H9 (cell line): ENCODE results near the gene TRPC4AP. TPM values are rescaled to one million over a fixed set of nuclear protein-coding genes. Genes with fewer than 3 reads are reported as not detected.

Experiments
- DNase-seq: peaks from one replicate; pipeline ENCODE4 v3.0.0-alpha.2; 2017
- H2AFZ ChIP-seq: one replicate; pipeline ENCODE4 v1.6.1; 2013; ENCODE audit warnings: mild to moderate bottlenecking, low read length, control low read depth, moderate library complexity
- H2AK5ac ChIP-seq: 2 replicates; pipeline ENCODE4 v1.6.1; 2013; ENCODE audit warnings: low read length, control low read depth, mixed read lengths; ENCODE audit not compliant: insufficient read length
- H2BK120ac ChIP-seq: one replicate; pipeline ENCODE4 v1.6.1; 2013; ENCODE audit warnings: low read depth, mild to moderate bottlenecking, low read length, control low read depth, inconsistent platforms; ENCODE audit not compliant: poor library complexity, severe bottlenecking
- H2BK12ac ChIP-seq: 2 replicates; pipeline ENCODE4 v1.6.1; 2013; ENCODE audit warnings: low read length, control low read depth, mixed read lengths, low read depth; ENCODE audit not compliant: insufficient read length
- H2BK15ac ChIP-seq: 2 replicates; pipeline ENCODE4 v1.6.1; 2013; ENCODE audit warnings: low read depth, low read length, control low read depth
- H2BK20ac ChIP-seq: one replicate; pipeline ENCODE4 v1.6.1; 2013; ENCODE audit warnings: low read depth, mild to moderate bottlenecking, low read length, control low read depth, inconsistent platforms; ENCODE audit not compliant: poor library complexity, severe bottlenecking
- H2BK5ac ChIP-seq: 2 replicates; pipeline ENCODE4 v1.6.1; 2013; ENCODE audit warnings: low read length, control low read depth, mixed read lengths; ENCODE audit not compliant: insufficient read length
- H3K14ac ChIP-seq: 2 replicates; pipeline ENCODE4 v1.6.1; 2013; ENCODE audit warnings: low read length, control low read depth; ENCODE audit not compliant: insufficient read depth
- H3K18ac ChIP-seq: 2 replicates; pipeline ENCODE4 v1.6.1; 2013; ENCODE audit warnings: low read depth, mild to moderate bottlenecking, mixed read lengths, low read length, control low read depth; ENCODE audit not compliant: insufficient read length
- H3K23ac ChIP-seq: 2 replicates; pipeline ENCODE4 v1.6.1; 2013; ENCODE audit warnings: low read length, control low read depth, mixed read lengths, low read depth; ENCODE audit not compliant: insufficient read length
- H3K23me2 ChIP-seq: 2 replicates; pipeline ENCODE4 v1.6.1; 2013; ENCODE audit warnings: low read depth, mild to moderate bottlenecking, mixed read lengths, low read length, control low read depth; ENCODE audit not compliant: insufficient read length, poor library complexity, severe bottlenecking
- H3K27ac ChIP-seq: 2 replicates; pipeline ENCODE4 v1.5.1; 2013; ENCODE audit warnings: low read length, control low read depth, mixed read lengths, low read depth; ENCODE audit not compliant: insufficient read length
- H3K27me3 ChIP-seq: 2 replicates; pipeline ENCODE4 v1.6.1; 2013; ENCODE audit warnings: low read length, control low read depth, inconsistent platforms; ENCODE audit not compliant: insufficient read depth
- H3K4ac ChIP-seq: 2 replicates; pipeline ENCODE4 v1.6.1; 2013; ENCODE audit warnings: low read depth, mild to moderate bottlenecking, control low read depth, inconsistent platforms, low read length, moderate library complexity
- H3K4me1 ChIP-seq: 2 replicates; pipeline ENCODE4 v1.6.1; 2013; ENCODE audit warnings: low read length, control low read depth, inconsistent platforms; ENCODE audit not compliant: insufficient read depth
- H3K4me2 ChIP-seq: 2 replicates; pipeline ENCODE4 v1.6.1; 2013; ENCODE audit warnings: low read length, control low read depth, mixed read lengths; ENCODE audit not compliant: insufficient read length, insufficient read depth
- H3K56ac ChIP-seq: 2 replicates; pipeline ENCODE4 v1.6.1; 2013; ENCODE audit warnings: low read depth, mild to moderate bottlenecking, mixed read lengths, low read length, control low read depth; ENCODE audit not compliant: insufficient read length
- H3K79me1 ChIP-seq: 2 replicates; pipeline ENCODE4 v1.6.1; 2013; ENCODE audit warnings: low read depth, mild to moderate bottlenecking, moderate library complexity, low read length, control low read depth, inconsistent platforms; ENCODE audit not compliant: insufficient read depth, poor library complexity, severe bottlenecking
- H3K79me2 ChIP-seq: 2 replicates; pipeline ENCODE4 v1.6.1; 2013; ENCODE audit warnings: low read length, control low read depth, inconsistent platforms; ENCODE audit not compliant: insufficient read depth
- H3K9ac ChIP-seq: 2 replicates; pipeline ENCODE4 v1.6.1; 2013; ENCODE audit warnings: low read length, control low read depth, mixed read lengths; ENCODE audit not compliant: insufficient read length; ENCODE audit errors: extremely low read depth
- H3K9me3 ChIP-seq: one replicate; pipeline ENCODE4 v1.6.1; 2013; ENCODE audit warnings: low read depth, low read length, inconsistent platforms; ENCODE audit not compliant: control insufficient read depth
- H3T11ph ChIP-seq: one replicate; pipeline ENCODE4 v1.6.1; 2013; ENCODE audit warnings: mild to moderate bottlenecking, low read length, control low read depth, inconsistent platforms
- H4K20me1 ChIP-seq: one replicate; pipeline ENCODE4 v1.6.1; 2013; ENCODE audit not compliant: control insufficient read depth, insufficient read length, insufficient read depth
- H4K5ac ChIP-seq: 2 replicates; pipeline ENCODE4 v1.6.1; 2013; ENCODE audit warnings: low read depth, mild to moderate bottlenecking, mixed read lengths, low read length, control low read depth; ENCODE audit not compliant: insufficient read length
- H4K8ac ChIP-seq: replicated peaks from 2 replicates; pipeline ENCODE4 v1.6.1; 2013; ENCODE audit warnings: low read length, control low read depth, mixed read lengths, low read depth; ENCODE audit not compliant: insufficient read length
- H4K91ac ChIP-seq: 2 replicates; pipeline ENCODE4 v1.6.1; 2013; ENCODE audit warnings: low read depth, mild to moderate bottlenecking, moderate library complexity, mixed read lengths, low read length, control low read depth; ENCODE audit not compliant: insufficient read length
- H3K27ac Mint-ChIP-seq, 3 experiments: 2 replicates in 2 of 3; 3 replicates in 1 of 3; pipeline ENCODE4 v1.8.0; 2020 to 2021; ENCODE audit warnings: mixed read lengths in 3 of 3, mild to moderate bottlenecking in 1 of 3, moderate library complexity in 1 of 3
- H3K27me3 Mint-ChIP-seq: 2 replicates; pipeline ENCODE4 v1.8.0; 2021; ENCODE audit warnings: low read depth, mild to moderate bottlenecking, moderate library complexity, mixed read lengths
- H3K36me3 Mint-ChIP-seq, 3 experiments: 2 replicates in 2 of 3; 3 replicates in 1 of 3; pipeline ENCODE4 v1.8.0; 2020 to 2021; ENCODE audit warnings: low read depth in 3 of 3, mixed read lengths in 3 of 3; ENCODE audit not compliant: insufficient read depth in 1 of 3
- H3K4me1 Mint-ChIP-seq, 2 experiments: 2 replicates each; pipeline ENCODE4 v1.8.0; 2020; ENCODE audit warnings: mixed read lengths in 2 of 2
- H3K4me3 Mint-ChIP-seq, 2 experiments: 2 replicates in 1 of 2; 3 replicates in 1 of 2; pipeline ENCODE4 v1.8.0; 2020 to 2021; ENCODE audit warnings: mild to moderate bottlenecking in 2 of 2, mixed read lengths in 2 of 2, moderate library complexity in 1 of 2
- H3K9me3 Mint-ChIP-seq, 2 experiments: 2 replicates in 1 of 2; 3 replicates in 1 of 2; pipeline ENCODE4 v1.8.0; 2020; ENCODE audit warnings: mild to moderate bottlenecking in 2 of 2, mixed read lengths in 2 of 2, moderate library complexity in 1 of 2
- WGBS: extraction: QIAGEN DNeasy Blood & Tissue Kit; methylation state at CpG from one replicate; pipeline ENCODE4 v1.1.7; 2013; ENCODE audit warnings: missing lambda C conversion rate, low lambda C conversion rate, mixed read lengths; ENCODE audit not compliant: insufficient read length; ENCODE audit errors: extremely low coverage; 5-methylcytosine and 5-hydroxymethylcytosine counted together
- total RNA-seq: library from RNA; stranded (reverse); gene quantifications from 2 replicates; pipeline ENCODE4 v1.2.1, GENCODE V29; 2021
- TF ChIP-seq, protein P1 (sequence below): fragments of 200-600 bp; sonication (generic); conservative IDR thresholded peaks from 3 replicates; pipeline ENCODE4 v1.8.0; 2021; ENCODE audit warnings: antibody characterized with exemption, mild to moderate bottlenecking

Gene TRPC4AP
- total RNA-seq, 1 experiment from 2014 or later: 93.9 TPM

DNA sequence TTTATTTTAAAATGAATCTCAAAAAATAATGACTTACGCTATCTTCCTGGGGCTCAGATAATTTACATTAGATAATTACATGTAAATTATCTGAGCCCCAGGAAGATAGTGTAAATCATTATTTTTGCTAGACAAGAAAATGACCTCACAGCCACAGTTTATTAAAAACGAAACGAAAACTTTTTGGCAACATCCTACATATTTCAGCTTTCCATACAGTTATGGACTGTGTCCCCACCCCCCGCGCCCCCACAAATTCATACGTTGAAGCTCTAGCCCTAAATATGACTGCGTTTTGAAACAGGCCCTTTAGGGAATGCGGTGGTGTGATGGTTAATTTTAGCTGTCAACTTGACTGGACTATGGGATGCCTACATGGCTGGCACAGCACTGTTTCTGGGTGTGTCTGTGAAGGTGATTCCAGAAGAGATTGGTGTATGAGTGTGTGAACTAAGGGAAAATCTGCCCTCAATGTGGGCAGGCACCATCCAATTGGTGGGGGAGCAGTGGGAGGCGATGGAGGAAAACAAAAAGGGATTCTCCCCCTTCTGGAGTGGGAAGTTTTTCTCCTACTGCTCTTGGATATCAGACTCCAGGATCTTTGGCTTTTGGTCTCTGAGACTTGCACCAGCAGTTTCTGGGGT, 52.6 kb downstream of the TRPC4AP start:
- Histone ChIP-seq H3K4me2 (no peak overlapping the region), H2BK15ac (no peak overlapping the region), H3K23me2 (no peaks in the 10 kb centered on the region), H2AFZ (no peak overlapping the region), H3K18ac (no peak overlapping the region), H2BK120ac (no peak overlapping the region), H3T11ph (no peak overlapping the region), H3K27me3 (no peaks in the 10 kb centered on the region), H3K9ac (no peak overlapping the region), H4K91ac (no peak overlapping the region), H4K8ac (no peak overlapping the region), H3K79me1 (no peaks in the 10 kb centered on the region), H4K5ac (no peak overlapping the region), H3K4ac (no peak overlapping the region), H2BK5ac (no peak overlapping the region), H3K4me1 (no peaks in the 10 kb centered on the region), H3K14ac (no peak overlapping the region), H3K9me3 (no peaks in the 10 kb centered on the region), H3K56ac (no peak overlapping the region), H2BK20ac (no peak overlapping the region), H4K20me1 (no peaks in the 10 kb centered on the region), H3K27ac (no peak overlapping the region), H3K79me2 (no peaks in the 10 kb centered on the region), H2AK5ac (no peak overlapping the region), H2BK12ac (no peak overlapping the region), H3K23ac (no peak overlapping the region)
- H3K9me3 Mint-ChIP-seq: no peaks in the 10 kb centered on the region
- no peaks in the 10 kb centered on the region for H3K27me3 Mint-ChIP-seq
- peak overlapping the region in 1 of 3 experiments; percentile 73; a peak in 2 of 7 replicates for H3K27ac Mint-ChIP-seq
- TF ChIP-seq, protein P1, sequence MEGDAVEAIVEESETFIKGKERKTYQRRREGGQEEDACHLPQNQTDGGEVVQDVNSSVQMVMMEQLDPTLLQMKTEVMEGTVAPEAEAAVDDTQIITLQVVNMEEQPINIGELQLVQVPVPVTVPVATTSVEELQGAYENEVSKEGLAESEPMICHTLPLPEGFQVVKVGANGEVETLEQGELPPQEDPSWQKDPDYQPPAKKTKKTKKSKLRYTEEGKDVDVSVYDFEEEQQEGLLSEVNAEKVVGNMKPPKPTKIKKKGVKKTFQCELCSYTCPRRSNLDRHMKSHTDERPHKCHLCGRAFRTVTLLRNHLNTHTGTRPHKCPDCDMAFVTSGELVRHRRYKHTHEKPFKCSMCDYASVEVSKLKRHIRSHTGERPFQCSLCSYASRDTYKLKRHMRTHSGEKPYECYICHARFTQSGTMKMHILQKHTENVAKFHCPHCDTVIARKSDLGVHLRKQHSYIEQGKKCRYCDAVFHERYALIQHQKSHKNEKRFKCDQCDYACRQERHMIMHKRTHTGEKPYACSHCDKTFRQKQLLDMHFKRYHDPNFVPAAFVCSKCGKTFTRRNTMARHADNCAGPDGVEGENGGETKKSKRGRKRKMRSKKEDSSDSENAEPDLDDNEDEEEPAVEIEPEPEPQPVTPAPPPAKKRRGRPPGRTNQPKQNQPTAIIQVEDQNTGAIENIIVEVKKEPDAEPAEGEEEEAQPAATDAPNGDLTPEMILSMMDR: no peak
- H3K4me3 Mint-ChIP-seq: no peak overlapping the region
- H3K36me3 Mint-ChIP-seq: peaks cover 11 to 36% (median 36%) of the 10 kb centered on the region in 3 experiments; a peak in 6 of 7 replicates
- no peak for DNase-seq
- no CpG with 5 or more reads among the region's 9 CpGs for WGBS
- H3K4me1 Mint-ChIP-seq: no peaks in the 10 kb centered on the region
